GM10847 (cell line): Measurements from ENCODE around the gene DIP2B.

ENCODE experiments used
- POLR2A ChIP-seq: IDR thresholded peaks from 2 replicates; pipeline ENCODE4 v1.6.1; 2011; ENCODE audit not compliant: insufficient read length; ENCODE audit errors: extremely low read depth

Gene DIP2B

DNA sequence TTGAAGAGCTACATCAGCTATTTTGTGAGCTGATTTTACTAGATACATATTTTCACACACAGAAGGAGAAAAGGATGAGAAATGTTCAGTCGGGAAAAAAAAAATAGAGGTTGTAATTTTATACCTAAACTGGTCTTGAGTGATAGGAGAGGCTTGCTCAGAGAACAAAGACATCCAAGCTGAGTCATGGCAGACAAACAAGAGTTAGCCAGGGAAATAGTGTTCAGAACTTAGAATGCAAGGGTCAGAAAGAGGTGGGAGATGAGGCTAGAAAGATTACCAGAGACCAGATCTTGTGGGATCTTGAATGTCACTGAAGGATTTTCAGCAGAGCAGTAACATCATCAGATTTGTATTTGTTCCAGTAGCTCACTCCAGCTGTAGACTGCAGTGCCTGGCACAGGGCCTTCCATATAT is 137.3 kb downstream of the DIP2B start:
- no peak for TF ChIP-seq POLR2A

DNA sequence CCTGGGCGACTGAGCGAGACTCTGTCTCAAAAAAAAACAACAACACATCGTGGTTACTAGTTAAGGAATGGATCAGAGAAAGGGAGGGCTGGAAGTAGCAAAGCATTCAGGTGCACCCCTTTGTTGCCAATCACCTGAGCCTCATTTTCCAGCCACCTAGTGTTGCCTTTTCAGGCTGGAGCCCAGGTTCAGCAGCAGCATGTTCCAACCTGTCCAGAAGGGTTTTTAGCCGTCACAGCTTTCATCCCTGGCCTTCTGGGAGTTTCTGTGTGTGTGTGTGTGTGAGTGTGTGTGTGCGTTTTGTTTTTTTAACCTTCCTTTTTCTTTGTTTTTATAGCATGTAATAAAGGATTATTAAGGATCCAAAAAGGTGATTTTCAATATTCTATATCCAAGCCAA is 138.0 kb downstream of the DIP2B start:
- no peak for TF ChIP-seq POLR2A

DNA sequence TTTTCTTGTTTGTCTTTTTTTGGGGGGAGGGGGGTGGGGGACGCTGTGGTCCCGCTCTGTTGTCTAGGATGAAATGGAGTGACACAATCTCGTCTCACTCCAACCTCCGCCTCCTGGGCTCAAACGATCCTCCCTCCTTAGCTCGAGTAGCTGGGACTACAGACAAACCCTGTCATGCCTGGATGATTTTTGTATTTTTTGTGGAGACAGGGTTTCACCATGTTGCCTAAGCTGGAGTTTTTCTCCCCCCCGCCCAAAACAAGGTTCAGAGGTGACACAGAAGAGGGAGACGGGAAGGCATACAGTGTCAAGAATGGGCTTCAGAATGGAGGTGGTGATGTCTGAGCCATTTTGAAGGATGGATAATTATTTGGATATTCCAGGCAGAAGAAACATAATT is 142.2 kb downstream of the DIP2B start:
- no peak for TF ChIP-seq POLR2A

DNA sequence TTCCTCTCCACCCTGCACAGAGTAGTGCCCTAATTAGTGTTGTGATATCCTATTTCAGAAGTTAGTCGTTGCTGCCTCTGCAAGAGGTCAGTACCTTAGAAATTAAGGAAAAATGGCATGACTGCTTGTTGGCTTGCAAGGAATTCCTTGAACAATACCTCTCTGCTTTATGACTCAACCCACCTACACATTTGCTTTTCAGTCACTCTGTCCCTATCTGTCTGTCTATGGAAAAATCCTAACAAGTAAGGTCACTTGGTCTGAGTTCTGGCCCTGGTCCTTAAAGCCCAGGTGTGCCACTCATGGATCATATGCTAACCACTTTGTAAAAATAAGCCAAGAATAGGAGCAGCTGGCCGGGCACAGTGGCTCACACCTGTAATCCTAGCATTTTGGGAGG is 142.7 kb downstream of the DIP2B start:
- TF ChIP-seq POLR2A = no peak

DNA sequence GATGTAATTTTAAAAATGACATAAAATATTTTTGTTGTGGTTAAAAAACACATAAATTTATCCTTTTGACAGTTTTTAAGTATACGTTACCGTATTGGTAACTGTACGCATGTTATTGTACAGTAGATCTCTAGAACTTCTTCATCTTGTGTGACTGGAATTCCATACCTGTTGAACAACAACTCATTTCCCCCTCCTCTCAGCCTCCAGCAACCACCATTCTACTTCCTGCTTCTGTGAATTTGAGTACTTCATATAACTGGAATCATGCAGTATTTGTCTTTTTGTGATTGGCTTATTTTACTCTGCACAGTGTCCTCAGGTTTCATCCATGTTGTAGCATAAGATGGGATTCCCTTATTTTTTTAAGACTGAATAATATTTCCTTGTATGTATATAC is 145.5 kb downstream of the DIP2B start:
- TF ChIP-seq POLR2A = no peak

DNA sequence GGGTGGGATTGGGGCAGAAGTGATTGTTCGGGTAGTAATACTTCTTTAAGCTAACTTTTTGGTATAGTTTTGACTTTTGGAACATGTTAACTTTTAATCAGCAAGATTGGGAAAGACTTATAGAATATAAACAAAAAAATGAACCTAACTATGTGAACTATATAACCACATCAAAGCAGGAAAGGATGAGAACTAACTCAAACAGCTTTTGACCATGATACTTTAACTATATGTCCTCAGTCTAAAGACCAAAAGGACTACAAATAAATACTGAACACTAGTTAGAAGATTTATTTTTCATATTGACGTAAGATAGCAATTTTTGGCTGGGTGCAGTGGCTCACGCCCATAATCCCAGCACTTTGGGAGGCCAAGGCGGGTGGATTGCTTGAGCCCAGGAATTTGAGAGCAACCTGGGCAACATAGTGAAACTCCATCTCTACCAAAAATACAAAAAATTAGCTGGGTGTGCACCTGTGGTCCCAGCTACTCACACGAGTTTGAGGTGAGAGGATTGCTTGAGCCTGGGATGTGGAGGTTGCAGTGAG is 150.7 kb downstream of the DIP2B start:
- TF ChIP-seq POLR2A = no peak

DNA sequence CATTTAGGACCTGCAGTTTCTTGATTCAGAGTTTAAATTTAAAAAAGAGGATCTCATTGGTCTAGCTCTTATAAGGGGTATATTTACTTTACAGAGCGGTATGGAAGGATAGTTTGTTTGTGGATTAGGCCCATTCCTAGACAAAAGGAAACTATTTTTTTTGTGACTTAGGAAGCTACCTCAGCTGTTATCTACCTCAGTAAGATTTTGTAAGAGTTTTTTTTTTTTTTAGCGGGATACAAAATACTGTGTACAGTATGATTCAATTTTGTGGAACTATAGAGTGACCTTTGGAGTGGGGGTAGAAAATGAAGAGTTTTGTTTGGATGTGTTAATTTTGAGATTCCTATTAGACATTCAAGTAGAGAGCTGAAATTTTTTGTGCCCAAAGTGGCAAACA is 154.5 kb downstream of the DIP2B start:
- no peak for TF ChIP-seq POLR2A

DNA sequence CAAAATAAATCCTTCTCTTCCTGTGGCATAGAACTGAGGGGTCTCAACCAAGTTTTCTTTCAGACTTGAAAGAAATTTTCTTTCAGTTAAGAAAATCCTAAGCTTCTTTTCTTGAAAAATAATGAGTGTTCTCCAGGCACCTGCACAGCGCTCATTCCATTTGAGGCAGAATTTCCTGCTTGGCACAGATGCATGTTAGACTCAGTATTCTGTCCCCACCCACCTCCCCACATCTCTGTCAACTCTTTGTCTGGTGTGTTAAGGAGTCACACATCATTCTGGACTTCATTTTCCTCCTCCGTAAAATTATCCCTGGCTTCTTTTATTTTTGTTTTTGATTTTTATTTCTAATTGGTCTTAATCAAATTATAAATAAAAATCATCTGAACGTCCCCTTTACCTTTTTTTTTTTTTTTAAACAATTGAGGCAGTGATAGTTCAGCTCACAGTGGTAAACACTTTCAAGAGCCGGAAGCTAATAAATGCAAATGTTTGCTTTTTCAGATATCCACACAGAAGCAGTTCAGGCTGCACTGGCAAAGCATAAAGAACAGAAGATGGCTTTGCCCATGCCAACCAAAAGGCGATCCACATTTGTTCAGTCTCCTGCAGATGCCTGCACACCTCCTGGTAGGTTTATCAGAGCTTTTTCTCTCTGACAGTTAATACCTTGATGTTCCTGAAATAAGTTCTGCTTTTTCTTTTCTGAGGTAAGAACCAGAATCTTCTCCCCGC is 155.1 kb downstream of the DIP2B start:
- no peak for TF ChIP-seq POLR2A

DNA sequence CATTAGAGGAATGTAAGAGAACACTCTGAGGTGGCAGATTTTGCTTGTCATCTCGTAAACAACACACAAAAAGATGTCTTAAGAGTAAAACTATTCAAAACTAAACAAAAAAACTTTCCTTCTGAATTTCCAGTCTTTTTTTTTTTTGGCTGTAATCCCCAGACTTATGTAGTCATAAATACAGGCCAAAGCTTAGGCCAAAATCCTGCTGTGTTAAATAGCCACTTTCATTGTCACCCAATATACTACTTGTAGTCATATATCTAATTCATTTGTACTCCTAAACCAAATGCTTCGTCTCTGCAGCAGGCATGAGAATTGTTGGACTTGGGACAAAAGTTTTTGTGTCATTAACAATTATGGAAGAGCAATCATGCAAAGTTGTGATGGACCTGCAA is 155.6 kb downstream of the DIP2B start:
- TF ChIP-seq POLR2A = no peak

DNA sequence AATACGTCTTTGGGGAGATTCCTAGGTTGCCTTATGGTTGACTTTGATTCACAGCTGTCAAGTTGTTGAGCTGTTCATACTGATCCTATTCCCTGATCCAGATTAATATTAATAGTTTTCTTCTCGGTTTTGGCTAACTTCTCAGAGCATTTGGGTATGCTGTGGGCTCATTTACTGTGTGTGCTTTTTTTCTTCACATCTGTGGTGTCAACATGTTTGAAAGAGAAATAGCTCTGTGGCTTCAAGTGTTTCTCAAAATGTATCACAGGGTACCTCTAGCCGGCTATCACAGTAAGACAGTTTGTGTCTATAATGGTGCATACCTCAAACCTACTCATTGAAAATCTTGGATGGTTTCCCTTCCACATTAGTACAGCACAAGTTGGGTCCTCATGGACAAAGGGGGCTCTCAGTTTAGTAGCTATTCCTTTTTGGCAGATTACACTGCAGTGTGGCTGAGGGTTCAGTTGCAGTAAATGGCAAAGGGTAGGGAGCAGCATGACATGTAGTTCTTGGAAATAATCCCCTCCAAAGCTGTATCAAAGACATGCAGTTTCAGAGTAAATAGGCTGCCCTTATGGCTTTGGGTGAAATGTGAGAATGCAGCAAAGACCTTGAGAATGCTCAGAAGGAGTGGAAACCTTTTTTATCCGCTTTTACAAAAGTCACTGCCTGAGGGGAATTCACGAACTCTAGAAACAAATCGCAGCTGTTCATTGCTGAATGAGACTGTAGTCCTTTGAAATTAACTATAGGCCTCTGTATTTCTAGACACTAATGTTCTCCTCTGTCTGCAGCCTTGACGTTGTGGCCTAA is 156.7 kb downstream of the DIP2B start:
- TF ChIP-seq POLR2A = no peak

DNA sequence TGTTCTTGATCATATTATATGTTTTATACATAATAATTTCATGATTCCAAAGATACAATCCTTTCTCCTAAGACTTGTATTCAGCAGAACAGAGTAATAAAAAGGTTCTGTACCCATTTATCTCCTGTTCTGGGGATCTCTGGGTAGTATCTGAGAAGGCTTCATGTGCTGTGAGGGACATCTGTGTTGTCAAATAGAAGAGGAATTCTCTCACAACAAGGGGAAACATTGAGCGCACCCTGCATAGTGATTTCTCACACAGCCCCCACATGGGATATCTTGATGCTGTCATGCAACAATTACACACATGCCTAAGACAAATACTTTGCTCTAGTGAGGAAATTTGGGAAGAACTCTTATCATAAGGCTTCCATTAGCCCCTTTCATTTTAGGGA is 157.3 kb downstream of the DIP2B start:
- TF ChIP-seq POLR2A = no peak

DNA sequence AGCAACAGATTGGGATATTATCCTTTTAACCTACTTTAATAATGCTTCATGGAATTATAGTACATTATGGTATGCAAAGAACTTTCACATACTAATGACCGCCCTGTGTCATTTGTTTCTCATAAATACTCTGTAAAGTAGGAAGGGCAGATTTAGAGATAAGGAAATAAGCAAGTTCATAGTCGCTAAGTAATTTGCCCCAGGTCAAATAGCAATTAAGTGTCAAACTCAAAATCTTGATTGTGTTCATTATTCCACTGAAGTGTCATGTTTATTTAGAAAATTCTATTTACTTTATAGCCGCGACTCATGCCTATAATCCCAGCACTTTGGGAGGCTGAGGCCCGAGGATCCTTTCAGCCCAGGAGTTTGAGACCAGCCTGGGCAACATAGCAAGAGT is 160.4 kb downstream of the DIP2B start:
- no peak for TF ChIP-seq POLR2A

DNA sequence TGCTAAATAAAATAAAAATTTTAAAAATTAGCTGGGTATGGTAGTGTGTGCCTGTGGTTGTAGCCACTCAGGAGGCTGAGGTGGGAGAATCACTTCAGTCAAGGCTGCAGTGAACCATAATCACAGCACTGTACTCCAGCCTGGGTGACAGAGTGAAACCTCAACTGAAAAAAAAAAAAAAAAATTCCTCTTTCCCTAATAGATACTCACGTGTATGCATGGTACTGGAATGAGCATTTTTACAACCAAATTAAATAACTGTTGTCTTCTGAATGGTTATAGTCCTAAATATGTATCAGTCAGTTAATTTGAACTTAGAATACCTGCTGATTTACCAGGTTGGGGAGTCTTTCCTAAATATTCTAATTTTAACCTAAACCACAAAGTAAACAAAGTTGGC is 160.8 kb downstream of the DIP2B start:
- no peak for TF ChIP-seq POLR2A

DNA sequence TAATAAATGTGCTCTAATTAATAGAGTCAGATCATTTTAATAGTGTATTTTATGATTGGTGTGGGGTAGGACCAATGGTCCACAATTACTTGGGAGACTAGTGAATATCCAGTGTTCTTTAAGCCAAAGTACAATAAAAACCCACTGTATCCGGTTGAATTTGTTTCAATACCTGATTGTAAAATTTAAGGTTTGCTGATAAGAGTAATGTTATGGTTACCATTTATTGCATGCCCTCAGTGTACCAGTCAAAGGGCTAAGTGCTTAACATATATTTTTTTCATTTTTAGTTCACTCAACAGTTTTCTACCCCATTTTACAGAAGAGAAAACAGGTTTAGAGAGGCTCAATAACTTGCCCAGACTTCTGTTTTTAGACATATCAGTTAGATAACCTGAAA is 161.2 kb downstream of the DIP2B start:
- TF ChIP-seq POLR2A = no peak

DNA sequence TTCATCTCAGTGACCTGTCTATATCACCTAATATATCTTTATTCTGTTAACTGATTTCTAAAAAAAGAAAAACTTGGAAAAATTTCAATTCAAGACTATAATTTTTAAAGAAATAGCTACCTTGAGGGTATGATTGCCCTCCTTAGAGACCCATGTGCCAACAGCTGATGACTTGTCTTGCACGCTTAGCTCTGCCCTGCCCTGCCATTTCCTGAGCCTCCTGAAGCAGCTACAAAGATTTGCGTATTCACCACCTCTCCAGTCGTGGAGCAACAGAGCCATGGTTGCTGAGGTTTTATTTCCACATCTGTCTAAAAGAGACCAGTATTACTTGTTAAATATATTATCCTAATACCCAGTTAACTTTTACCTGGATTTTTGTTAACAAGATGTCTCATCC is 167.4 kb downstream of the DIP2B start:
- no peak for TF ChIP-seq POLR2A

DNA sequence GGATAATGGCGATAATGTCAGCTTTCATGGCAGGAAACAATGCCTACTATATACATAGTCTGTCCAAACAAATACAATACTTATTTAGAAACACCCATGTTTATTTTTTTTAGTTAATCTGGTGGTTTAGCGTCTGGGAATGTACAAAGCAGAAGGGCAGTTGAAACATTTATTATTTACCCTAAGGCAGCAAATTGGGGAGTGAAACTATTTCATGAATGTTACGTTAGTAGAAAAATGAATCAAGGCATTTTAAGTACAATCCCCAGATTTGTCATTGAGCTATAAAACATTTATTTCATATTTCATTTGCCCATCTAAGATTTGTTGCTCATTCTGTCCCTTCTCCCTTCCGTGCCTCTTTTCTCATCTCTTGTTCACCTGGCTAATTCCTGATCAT is 172.0 kb downstream of the DIP2B start:
- no peak for TF ChIP-seq POLR2A
